Osteoblast (primary cell): ENCODE measurements around the gene ESPNL. TPM values are rescaled to one million over a fixed set of nuclear protein-coding genes. Genes with fewer than 3 reads are reported as not detected.

Source experiments
- DNase-seq: peaks from one replicate; pipeline ENCODE4 v3.0.0; 2011; ENCODE audit warnings: low spot score, mixed read lengths; ENCODE audit not compliant: insufficient read length; ENCODE audit errors: missing footprints
- H2AFZ ChIP-seq: 2 replicates; pipeline ENCODE4 v1.6.0; 2011; ENCODE audit warnings: mild to moderate bottlenecking, low read length
- H3K27ac ChIP-seq: 2 replicates; pipeline ENCODE4 v1.5.1; 2011; ENCODE audit warnings: mild to moderate bottlenecking, low read depth, low read length, moderate library complexity
- H3K27me3 ChIP-seq: 2 replicates; pipeline ENCODE4 v1.6.0; 2012; ENCODE audit warnings: mild to moderate bottlenecking, control low read depth, inconsistent platforms, low read length, moderate library complexity; ENCODE audit not compliant: insufficient read depth
- H3K36me3 ChIP-seq: 2 replicates; pipeline ENCODE4 v1.5.1; 2011; ENCODE audit warnings: mild to moderate bottlenecking, low read length, control low read depth, moderate library complexity; ENCODE audit not compliant: insufficient read depth
- H3K4me1 ChIP-seq: 2 replicates; pipeline ENCODE4 v1.5.1; 2011; ENCODE audit warnings: mild to moderate bottlenecking, low read length, control low read depth, moderate library complexity; ENCODE audit not compliant: insufficient read depth
- H3K4me2 ChIP-seq: 2 replicates; pipeline ENCODE4 v1.6.0; 2011; ENCODE audit warnings: mild to moderate bottlenecking, low read length; ENCODE audit not compliant: insufficient read depth
- H3K4me3 ChIP-seq: fragments of 200-600 bp; sonication (generic); 3 replicates; pipeline ENCODE4 v1.5.1; 2012; ENCODE audit warnings: mild to moderate bottlenecking, low read length, inconsistent platforms; ENCODE audit not compliant: insufficient read depth
- H3K79me2 ChIP-seq: 2 replicates; pipeline ENCODE4 v1.6.0; 2012; ENCODE audit warnings: mild to moderate bottlenecking, low read length, control low read depth, inconsistent platforms; ENCODE audit not compliant: insufficient read depth
- H3K9me3 ChIP-seq: 2 replicates; pipeline ENCODE4 v1.5.1; 2011; ENCODE audit warnings: low read depth, low read length, control low read depth
- H4K20me1 ChIP-seq: 2 replicates; pipeline ENCODE4 v1.6.0; 2012; ENCODE audit warnings: mild to moderate bottlenecking, low read length, control low read depth; ENCODE audit not compliant: insufficient read depth
- total RNA-seq: library from RNA; depleted of rRNA; stranded (reverse); fragments of >200 nt; gene quantifications from 2 replicates; pipeline ENCODE4 v1.2.3, GENCODE V29; 2012
- TF ChIP-seq, protein P1 (sequence below): IDR thresholded peaks from 2 replicates; pipeline ENCODE4 v1.5.1; 2011; ENCODE audit warnings: mild to moderate bottlenecking, low read depth, low read length, moderate library complexity; ENCODE audit errors: extremely low read depth

ESPNL gene
- total RNA-seq, 1 donor, result 9.8 TPM

GRCh38 chr2:238101891-238102841 is 2.0 kb downstream of the ESPNL start:
- H3K27me3 ChIP-seq, result no peaks in the 10 kb centered on the region
- no peak overlapping the region for H3K4me2 ChIP-seq
- no peaks in the 10 kb centered on the region for H3K36me3 ChIP-seq
- no peaks in the 10 kb centered on the region for H3K9me3 ChIP-seq
- TF ChIP-seq, protein P1, sequence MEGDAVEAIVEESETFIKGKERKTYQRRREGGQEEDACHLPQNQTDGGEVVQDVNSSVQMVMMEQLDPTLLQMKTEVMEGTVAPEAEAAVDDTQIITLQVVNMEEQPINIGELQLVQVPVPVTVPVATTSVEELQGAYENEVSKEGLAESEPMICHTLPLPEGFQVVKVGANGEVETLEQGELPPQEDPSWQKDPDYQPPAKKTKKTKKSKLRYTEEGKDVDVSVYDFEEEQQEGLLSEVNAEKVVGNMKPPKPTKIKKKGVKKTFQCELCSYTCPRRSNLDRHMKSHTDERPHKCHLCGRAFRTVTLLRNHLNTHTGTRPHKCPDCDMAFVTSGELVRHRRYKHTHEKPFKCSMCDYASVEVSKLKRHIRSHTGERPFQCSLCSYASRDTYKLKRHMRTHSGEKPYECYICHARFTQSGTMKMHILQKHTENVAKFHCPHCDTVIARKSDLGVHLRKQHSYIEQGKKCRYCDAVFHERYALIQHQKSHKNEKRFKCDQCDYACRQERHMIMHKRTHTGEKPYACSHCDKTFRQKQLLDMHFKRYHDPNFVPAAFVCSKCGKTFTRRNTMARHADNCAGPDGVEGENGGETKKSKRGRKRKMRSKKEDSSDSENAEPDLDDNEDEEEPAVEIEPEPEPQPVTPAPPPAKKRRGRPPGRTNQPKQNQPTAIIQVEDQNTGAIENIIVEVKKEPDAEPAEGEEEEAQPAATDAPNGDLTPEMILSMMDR, result no peak
- no peaks in the 10 kb centered on the region for H3K4me1 ChIP-seq
- H3K4me3 ChIP-seq, result no peak overlapping the region
- H2AFZ ChIP-seq, result no peak overlapping the region
- no peaks in the 10 kb centered on the region for H3K79me2 ChIP-seq
- H3K27ac ChIP-seq, result no peak overlapping the region
- no peaks in the 10 kb centered on the region for H4K20me1 ChIP-seq
- peak; percentile 75 for DNase-seq

- Histone ChIP-seq H3K4me1 (no peaks in the 10 kb centered on the region), H3K4me3 (no peak overlapping the region), H3K79me2 (no peaks in the 10 kb centered on the region), H3K9me3 (no peaks in the 10 kb centered on the region), H3K27me3 (no peaks in the 10 kb centered on the region), H4K20me1 (no peaks in the 10 kb centered on the region), H2AFZ (no peak overlapping the region), H3K27ac (no peak overlapping the region), H3K4me2 (no peak overlapping the region), H3K36me3 (no peaks in the 10 kb centered on the region)
- TF ChIP-seq, protein P1, result no peak
- peak; percentile 83 for DNase-seq
Observed at GRCh38 chr2:238102865-238103264, 2.7 kb downstream of the ESPNL start.

GRCh38 chr2:238103465-238104225 is 3.5 kb downstream of the ESPNL start:
- Histone ChIP-seq H3K79me2 (no peaks in the 10 kb centered on the region), H3K4me3 (no peak overlapping the region), H3K9me3 (no peaks in the 10 kb centered on the region), H3K27me3 (no peaks in the 10 kb centered on the region), H3K4me1 (no peaks in the 10 kb centered on the region), H4K20me1 (no peaks in the 10 kb centered on the region), H3K4me2 (no peak overlapping the region), H3K36me3 (no peaks in the 10 kb centered on the region), H3K27ac (no peak overlapping the region), H2AFZ (no peak overlapping the region)
- TF ChIP-seq, protein P1, result no peak
- DNase-seq, result peak; percentile 77

DNA sequence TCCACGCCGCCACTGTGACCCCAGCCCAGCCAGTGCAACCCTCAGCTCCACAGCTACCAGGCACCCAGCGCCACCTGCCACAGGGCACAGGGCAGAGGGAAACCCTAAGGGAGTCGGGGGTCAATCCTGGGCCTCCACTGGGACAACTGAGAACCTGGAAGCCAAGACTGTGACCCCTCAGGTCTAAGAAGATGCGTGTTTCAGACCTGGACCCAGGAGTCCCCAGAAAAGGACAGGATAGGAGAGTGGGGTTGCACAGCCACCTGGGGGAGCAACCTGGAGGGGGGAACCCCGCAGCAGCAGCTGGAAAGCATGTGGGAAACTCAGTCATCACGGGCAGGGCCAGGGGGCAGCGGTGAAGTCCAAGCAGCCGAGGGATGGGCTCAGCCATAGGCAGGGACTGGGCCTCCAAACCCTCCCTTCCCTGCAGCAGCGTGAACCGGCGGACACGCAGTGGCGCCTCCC is 4.1 kb downstream of the ESPNL start:
- Histone ChIP-seq H4K20me1 (no peaks in the 10 kb centered on the region), H3K27ac (no peak overlapping the region), H3K27me3 (no peaks in the 10 kb centered on the region), H3K9me3 (no peaks in the 10 kb centered on the region), H3K4me1 (no peaks in the 10 kb centered on the region), H3K36me3 (no peaks in the 10 kb centered on the region), H3K4me3 (no peak overlapping the region), H2AFZ (no peak overlapping the region), H3K79me2 (no peaks in the 10 kb centered on the region), H3K4me2 (no peak overlapping the region)
- TF ChIP-seq, protein P1, result no peak
- peak; percentile 73 for DNase-seq
